GM19043 (cell line): Measurements from ENCODE around the gene GAB2.
A peak's percentile ranks its signal among the peaks of the same experiment; 100 is the strongest.

Experiments used
- ATAC-seq: cut with Tn5 transposase; IDR thresholded peaks from one replicate; pipeline ENCODE4 v1.9.1; 2021; ENCODE audit warnings: low read depth; ENCODE audit not compliant: unreplicated experiment

Gene GAB2

GRCh38 chr11:78347956-78348355 is 69.7 kb downstream of the GAB2 start:
- ATAC-seq, result no peak

DNA sequence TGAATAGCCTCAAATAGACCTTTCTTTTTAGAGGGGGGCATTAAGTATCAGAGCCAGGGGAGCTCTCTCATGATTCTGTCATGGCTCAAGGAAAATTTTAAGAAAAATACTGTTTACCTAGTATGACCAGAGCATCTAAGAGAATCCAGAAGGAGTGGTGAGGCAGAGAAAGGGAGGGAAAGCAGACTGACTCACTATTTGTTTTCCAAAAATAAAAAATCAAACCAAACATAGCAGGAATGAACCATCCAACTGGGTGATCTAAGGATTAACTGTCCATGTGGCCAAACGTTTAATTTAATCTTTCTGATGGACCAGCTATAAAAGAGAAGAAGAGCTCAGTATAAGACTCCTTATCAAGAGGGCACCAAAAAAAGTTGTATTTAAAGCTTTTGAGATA is 70.8 kb downstream of the GAB2 start:
- no peak for ATAC-seq

GRCh38 chr11:78345450-78345849 is 72.2 kb downstream of the GAB2 start:
- no peak for ATAC-seq

GRCh38 chr11:78344676-78345075 is 72.9 kb downstream of the GAB2 start:
- no peak for ATAC-seq

GRCh38 chr11:78344094-78344493 is 73.5 kb downstream of the GAB2 start:
- no peak for ATAC-seq

GRCh38 chr11:78343303-78343702 is 74.3 kb downstream of the GAB2 start:
- ATAC-seq, result no peak

DNA sequence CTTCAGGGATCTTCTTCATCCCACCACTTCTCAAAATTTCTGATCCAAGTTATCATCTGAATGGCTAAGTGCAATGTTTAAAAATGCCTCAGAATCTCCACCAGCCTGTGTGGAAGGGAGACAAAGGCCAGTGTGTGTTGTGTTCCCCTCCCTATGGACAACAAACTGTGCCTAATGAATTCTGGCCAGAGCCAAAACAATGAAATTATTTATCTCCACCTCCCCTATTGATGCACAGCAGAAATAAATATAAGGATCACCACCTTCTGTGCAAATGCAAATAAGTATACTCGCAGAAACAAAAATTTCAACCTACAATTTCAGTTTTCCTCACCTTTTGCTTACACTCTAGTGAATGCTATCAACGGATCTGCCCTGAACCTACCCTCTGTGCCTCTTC is 75.8 kb downstream of the GAB2 start:
- no peak for ATAC-seq

GRCh38 chr11:78340530-78340929 is 77.1 kb downstream of the GAB2 start:
- ATAC-seq, result no peak

DNA sequence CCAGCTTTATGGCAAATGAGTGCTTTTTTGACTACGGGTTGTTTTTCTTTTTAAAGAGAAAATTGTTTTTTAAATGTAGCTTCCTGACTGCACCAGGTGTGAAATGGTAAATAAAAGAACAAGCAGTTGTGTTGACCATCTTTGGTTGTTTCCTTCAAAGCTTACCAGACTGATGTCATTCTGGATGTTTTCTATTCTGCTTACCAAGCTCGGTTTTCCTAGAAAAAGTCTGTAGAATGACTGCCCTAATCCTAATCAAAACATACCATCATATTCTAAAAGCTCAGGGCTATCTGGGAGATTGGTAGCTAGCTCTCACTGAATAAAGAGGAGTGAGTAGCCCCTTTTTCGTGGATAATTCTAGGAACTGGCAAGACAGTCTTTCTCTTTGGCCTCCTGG is 77.7 kb downstream of the GAB2 start:
- no peak for ATAC-seq

DNA sequence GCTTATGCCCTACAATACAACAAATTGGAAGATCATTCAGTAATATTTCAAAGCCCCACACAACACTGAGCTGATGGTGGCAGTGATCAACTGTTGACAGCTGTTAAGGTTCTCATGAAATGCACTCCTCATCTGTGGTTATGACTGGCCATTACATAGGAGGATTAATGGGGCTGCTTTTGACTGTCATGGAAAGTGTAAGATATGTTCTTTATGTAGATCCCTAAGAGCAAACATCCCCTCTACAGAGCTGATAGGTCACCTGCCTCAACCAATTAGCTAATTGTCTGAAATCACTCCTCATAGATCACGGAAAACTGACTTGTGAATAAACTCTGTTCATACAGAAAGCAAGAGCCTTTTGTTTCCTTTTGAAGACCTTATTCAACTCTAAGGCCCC is 78.1 kb downstream of the GAB2 start:
- no peak for ATAC-seq

DNA sequence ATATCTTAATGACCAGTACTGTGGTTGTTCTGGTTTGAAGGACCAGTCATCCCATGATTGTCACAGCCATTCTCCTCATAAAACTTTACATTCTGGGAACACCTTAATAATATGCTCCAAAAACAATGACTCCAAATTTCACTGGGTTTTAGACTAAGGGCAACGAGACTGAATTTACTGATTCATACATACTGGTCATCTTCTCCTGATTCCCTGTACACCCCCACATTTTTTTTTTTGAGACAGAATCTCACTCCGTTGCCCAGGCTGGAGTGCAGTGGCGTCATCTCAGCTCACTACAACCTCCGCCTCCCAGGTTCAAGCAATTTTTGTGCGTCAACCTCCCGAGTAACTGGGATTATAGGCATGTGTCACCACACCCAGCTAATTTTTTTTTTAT is 78.9 kb downstream of the GAB2 start:
- ATAC-seq, result no peak

DNA sequence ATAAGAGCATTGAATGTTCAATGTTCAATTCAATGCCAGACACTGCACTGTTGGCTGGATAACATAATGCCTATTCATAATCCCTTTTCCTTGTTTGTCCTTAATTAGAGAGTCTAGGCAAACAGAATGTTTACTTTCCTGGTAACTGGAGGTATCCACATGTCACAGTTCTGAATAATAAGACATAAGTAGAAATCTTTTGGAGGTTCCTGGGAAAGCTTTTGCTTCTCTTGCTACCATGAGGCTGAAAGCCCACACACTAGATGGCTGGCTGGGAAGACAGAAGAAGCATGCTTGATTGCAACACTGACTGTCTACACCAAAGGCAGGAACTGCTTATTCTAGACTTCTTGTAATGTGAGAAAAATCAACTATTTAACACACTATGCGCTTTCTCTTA is 79.5 kb downstream of the GAB2 start:
- no peak for ATAC-seq

DNA sequence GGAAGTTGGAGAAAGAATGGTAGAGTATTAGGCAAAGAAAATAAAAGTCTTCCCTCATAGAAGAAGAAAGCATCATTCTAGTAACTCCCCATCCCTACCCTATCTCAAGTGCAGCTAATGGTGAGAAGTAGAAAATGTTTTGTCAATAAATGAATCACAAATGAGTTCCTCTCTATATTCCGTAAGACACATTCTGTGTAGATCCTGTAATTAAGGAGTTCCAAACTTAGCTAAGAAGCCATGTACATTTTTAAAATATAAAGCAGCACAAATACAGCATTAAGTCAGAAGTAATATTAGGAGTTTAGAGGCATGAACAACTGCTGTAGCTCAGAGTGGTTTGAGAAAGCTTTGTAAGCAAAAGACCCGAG is 80.1 kb downstream of the GAB2 start:
- ATAC-seq, result no peak

DNA sequence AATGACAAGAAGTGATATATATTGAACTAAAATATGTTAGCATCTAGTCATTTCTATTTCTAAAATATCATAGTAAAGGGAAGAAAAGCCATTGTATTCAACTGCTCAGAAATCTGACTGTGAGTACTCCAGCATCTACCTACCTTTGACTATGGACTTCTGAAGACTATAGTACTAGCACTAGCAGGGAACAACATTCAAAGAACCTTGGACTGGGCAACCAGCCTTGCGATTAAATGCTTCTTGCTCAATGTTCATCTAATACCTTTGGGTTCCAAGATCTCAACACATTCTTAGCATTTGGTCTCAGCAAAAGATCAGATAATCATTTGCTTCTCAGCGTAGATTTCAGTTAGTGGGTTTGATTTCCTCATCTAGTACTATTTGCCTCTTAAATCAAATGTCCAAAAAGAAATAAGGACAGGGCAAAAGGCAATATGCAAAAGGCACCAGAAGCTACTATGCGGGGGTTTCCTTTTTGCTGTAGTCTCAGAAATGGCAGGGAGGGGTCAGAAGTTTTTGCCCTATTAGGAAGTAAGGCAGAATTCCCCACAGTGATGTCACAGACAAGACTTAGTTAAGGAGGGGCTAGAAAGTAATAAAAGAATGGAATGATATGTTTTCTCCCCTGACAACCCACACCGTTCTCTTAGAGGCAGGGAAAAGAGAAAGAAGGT is 80.6 kb downstream of the GAB2 start:
- no peak for ATAC-seq

DNA sequence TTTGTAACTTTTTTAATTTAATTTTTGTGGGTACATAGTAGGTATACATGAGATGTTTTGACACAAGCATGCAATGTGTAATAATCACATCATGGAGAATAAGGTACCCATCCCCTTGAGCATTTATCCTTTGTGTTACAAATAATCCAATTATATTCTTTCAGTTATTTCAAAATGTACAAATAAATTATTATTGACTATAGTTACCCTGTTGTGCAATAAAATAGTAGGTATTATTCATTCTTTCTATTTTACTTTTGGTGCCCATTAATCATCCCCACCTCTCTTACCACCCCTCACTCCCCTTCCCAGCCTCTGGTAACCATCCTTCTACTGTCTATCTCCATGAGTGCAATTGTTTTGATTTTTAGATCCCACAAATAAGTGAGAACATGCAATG is 83.5 kb downstream of the GAB2 start:
- ATAC-seq, result no peak

GRCh38 chr11:78332872-78333271 is 84.7 kb downstream of the GAB2 start:
- ATAC-seq, result no peak

DNA sequence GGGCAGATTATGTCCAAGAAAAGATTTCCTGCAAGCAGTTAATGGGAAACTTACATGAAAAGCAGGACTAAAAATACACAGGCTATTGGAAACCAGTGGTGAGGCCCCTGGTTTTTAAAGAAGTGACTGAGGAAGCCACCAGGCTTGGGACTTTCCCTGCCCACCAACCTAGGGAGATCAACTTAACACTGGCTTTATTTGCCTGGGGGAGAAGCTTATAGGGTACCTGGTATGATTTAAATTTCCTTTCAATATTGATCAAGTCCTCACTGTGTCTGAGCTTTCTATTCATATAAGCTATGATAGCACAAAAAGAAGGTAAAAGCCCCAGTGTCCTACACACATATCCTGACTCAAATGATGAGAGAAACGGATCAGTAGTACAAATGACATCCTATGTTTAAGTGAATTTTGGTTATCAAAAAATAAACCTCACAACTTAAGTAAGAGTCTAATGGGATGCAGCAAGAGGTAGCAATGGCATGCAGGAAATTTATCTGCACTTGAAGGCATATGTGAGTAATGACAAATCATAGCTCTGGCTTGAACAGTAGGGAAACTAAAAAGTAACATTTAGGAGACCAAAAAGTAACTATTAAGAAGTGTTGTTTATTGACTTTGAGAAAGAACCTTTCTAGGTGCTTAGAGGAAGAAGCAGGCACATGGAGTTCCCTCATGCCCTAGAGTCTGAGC is 85.3 kb downstream of the GAB2 start:
- ATAC-seq, result no peak

GRCh38 chr11:78331711-78332110 is 85.9 kb downstream of the GAB2 start:
- no peak for ATAC-seq

DNA sequence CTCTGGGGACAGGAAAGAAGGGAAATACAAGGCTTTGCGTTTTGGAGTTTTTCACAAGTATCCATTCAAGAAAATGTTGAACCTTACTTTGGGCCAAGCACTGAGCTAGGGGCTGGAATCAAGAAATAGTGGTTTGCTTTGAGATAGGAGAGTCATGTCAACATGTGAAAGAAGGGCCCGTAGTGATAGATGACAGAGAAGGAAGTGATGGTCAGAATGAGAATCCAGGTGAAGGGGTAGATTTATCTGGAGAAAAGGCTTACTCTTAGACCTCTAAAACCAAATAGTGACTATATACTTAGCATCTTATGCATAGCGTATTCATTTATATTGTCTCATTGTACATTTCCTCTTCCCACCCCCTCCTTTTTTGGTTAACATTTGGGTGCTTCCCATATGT is 87.3 kb downstream of the GAB2 start:
- no peak for ATAC-seq

DNA sequence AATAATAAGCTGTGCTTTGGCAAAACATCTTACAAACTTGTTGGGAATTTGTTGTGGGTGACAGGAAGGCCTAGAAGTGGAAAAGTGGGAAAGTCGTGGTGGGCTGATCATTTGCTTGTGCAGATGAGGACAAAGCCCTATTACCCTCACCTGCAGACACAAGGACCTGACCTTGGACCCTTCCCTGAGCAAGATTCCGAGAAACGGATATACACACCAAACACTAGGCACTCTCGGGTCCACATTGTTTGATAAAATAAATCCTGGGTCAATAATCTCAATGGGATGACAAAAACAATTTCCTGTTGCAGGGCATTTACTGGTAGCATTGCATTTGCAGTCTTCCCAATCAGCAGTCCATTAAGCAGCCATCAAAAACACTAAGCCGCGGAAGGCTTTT is 89.7 kb downstream of the GAB2 start:
- no peak for ATAC-seq

- peak; percentile 50 for ATAC-seq
Measured at GRCh38 chr11:78325274-78325781, 92.3 kb downstream of the GAB2 start.

GRCh38 chr11:78323363-78323762 is 94.3 kb downstream of the GAB2 start:
- ATAC-seq, result no peak
